GM12878 (cell line): ENCODE data around the gene AMOTL1. TPM values are rescaled to one million over a fixed set of nuclear protein-coding genes. Genes with fewer than 3 reads are reported as not detected.

Experiments
- ATAC-seq: fragments of 200-7000 bp; cut with Tn5 transposase; 3 replicates; pipeline ENCODE4 v1.9.1; 2020; ENCODE audit warnings: mild to moderate bottlenecking, moderate library complexity
- BruUV-seq: library from RNA; stranded (reverse); fragments of 400-500 nt; replicated peaks from 2 replicates; lab custom pipeline; 2021; lab: Mats Ljungman, UMichigan
- CTCF ChIA-PET: fragments of 300-600 bp; sonication (Branson Sonifier 250); formaldehyde crosslinking; extraction: SDS; loops from one replicate; lab custom pipeline; 2021; ENCODE audit warnings: inconsistent platforms; lab: Yijun Ruan, JAX
- POLR2A ChIA-PET: fragments of 350-600 bp; formaldehyde crosslinking; extraction: SDS; loops from one replicate; lab custom pipeline; 2021; ENCODE audit warnings: inconsistent platforms; lab: Charles Lee
- RAD21 ChIA-PET: fragments of 300-600 bp; sonication (Branson Sonifier 250); formaldehyde crosslinking; loops from one replicate; lab custom pipeline; 2023; ENCODE audit warnings: antibody characterized with exemption; ENCODE audit not compliant: unreplicated experiment; lab: Charles Lee
- SMC1A ChIA-PET: fragments of 300-600 bp; sonication (Branson Sonifier 250); formaldehyde crosslinking; loops from one replicate; lab custom pipeline; 2023; ENCODE audit not compliant: unreplicated experiment, uncharacterized antibody; lab: Charles Lee
- DNase-seq: peaks from one replicate; pipeline ENCODE4 v3.0.0-alpha.2; 2011; ENCODE audit warnings: low read depth, low spot score
- FAIRE-seq: peaks from 3 replicates; lab custom pipeline; 2011; peaks lifted over from hg19 to GRCh38; lab: Jason Lieb, UNC
- H2AFZ ChIP-seq: 2 replicates; pipeline ENCODE4 v1.6.0; 2011; ENCODE audit warnings: low read depth, low read length, control low read depth; ENCODE audit not compliant: control insufficient read depth
- H3K27ac ChIP-seq: 2 replicates; pipeline ENCODE4 v1.5.1; 2011; ENCODE audit warnings: control low read depth; ENCODE audit not compliant: control insufficient read depth, insufficient read depth
- H3K27me3 ChIP-seq, 2 experiments: replicated peaks in 1 of 2; 2 replicates each; pipeline versions ENCODE4 v1.6.0 to v1.6.1; 2011; ENCODE audit warnings: low read length in 1 of 2; ENCODE audit not compliant: control insufficient read depth in 2 of 2, insufficient read depth in 2 of 2
- H3K36me3 ChIP-seq, 2 experiments: 2 replicates each; pipeline ENCODE4 v1.5.1; 2011; ENCODE audit warnings: low read length in 1 of 2; ENCODE audit not compliant: control insufficient read depth in 2 of 2, insufficient read depth in 2 of 2
- H3K4me1 ChIP-seq: 2 replicates; pipeline ENCODE4 v1.6.1; 2011; ENCODE audit warnings: mild to moderate bottlenecking, low read length, moderate library complexity, mixed read lengths; ENCODE audit not compliant: control insufficient read depth, insufficient read depth
- H3K4me2 ChIP-seq: 2 replicates; pipeline ENCODE4 v1.6.0; 2011; ENCODE audit warnings: control low read depth; ENCODE audit not compliant: control insufficient read depth, insufficient read depth
- H3K4me3 ChIP-seq: fragments of 200-600 bp; sonication (generic); 2 replicates; pipeline ENCODE4 v1.5.1; 2016
- H3K79me2 ChIP-seq: 2 replicates; pipeline ENCODE4 v1.6.0; 2011; ENCODE audit warnings: low read length; ENCODE audit not compliant: control insufficient read depth, insufficient read depth
- H3K9ac ChIP-seq: 2 replicates; pipeline ENCODE4 v1.8.0; 2011; ENCODE audit warnings: low read length, control low read depth, mixed read lengths; ENCODE audit not compliant: control insufficient read depth, insufficient read depth
- H3K9me3 ChIP-seq: replicated peaks from 3 replicates; pipeline ENCODE4 v1.5.1; 2011; ENCODE audit warnings: mild to moderate bottlenecking, low read length; ENCODE audit not compliant: control insufficient read depth, insufficient read depth
- H4K20me1 ChIP-seq: 2 replicates; pipeline ENCODE4 v1.6.0; 2011; ENCODE audit not compliant: control insufficient read depth, insufficient read depth
- BRCA1 ChIP-seq: IDR thresholded peaks from 2 replicates; pipeline ENCODE4 v1.6.1; 2011; ENCODE audit warnings: low read depth, low read length, improper control_type of control experiment
- CEBPB ChIP-seq, 2 experiments: fragments of 150-350 bp in 1 of 2; IDR thresholded peaks; 2 replicates each; pipeline ENCODE4 v1.6.1; 2012 to 2014; ENCODE audit warnings: low read depth in 2 of 2, low read length in 2 of 2, borderline replicate concordance in 1 of 2, inconsistent platforms in 1 of 2
- CHD1 ChIP-seq: IDR thresholded peaks from 2 replicates; pipeline ENCODE4 v1.6.1; 2012; ENCODE audit warnings: low read depth, low read length, improper control_type of control experiment
- E2F8 ChIP-seq: fragments of 450-650 bp; IDR thresholded peaks from 2 replicates; pipeline ENCODE4 v1.6.1; 2018; ENCODE audit warnings: mild to moderate bottlenecking, low read depth, moderate library complexity; ENCODE audit not compliant: partially characterized antibody
- EP300 ChIP-seq, 2 experiments: fragments of 150-350 bp in 1 of 2; IDR thresholded peaks; 2 replicates each; pipeline ENCODE4 v1.6.1; 2011 to 2012; ENCODE audit warnings: low read depth in 2 of 2, low read length in 2 of 2, borderline replicate concordance in 1 of 2, improper control_type of control experiment in 1 of 2, inconsistent platforms in 1 of 2; ENCODE audit not compliant: control insufficient read depth in 1 of 2
- IRF4 ChIP-seq: IDR thresholded peaks from 2 replicates; pipeline ENCODE4 v1.6.1; 2011; ENCODE audit warnings: low read depth, low read length
- JUND ChIP-seq: IDR thresholded peaks from 2 replicates; pipeline ENCODE4 v1.6.1; 2012; ENCODE audit warnings: low read depth, mild to moderate bottlenecking, low read length, improper control_type of control experiment, moderate library complexity
- MEF2A ChIP-seq: IDR thresholded peaks from 2 replicates; pipeline ENCODE4 v1.6.1; 2011; ENCODE audit warnings: low read depth, mild to moderate bottlenecking, low read length, moderate library complexity; ENCODE audit not compliant: insufficient read depth
- MTA2 ChIP-seq: fragments of 450-650 bp; IDR thresholded peaks from 2 replicates; pipeline ENCODE4 v1.6.1; 2016; ENCODE audit warnings: low read depth, mild to moderate bottlenecking, moderate library complexity
- MTA3 ChIP-seq: IDR thresholded peaks from 2 replicates; pipeline ENCODE4 v1.6.1; 2012; ENCODE audit warnings: low read length, inconsistent platforms, borderline replicate concordance
- NFXL1 ChIP-seq: fragments of 450-650 bp; IDR thresholded peaks from 2 replicates; pipeline ENCODE4 v1.6.1; 2017; ENCODE audit warnings: antibody characterized with exemption, mild to moderate bottlenecking, borderline replicate concordance
- NFYA ChIP-seq: IDR thresholded peaks from 2 replicates; pipeline ENCODE4 v1.6.1; 2011; ENCODE audit warnings: low read depth, mild to moderate bottlenecking, low read length, improper control_type of control experiment, borderline replicate concordance
- NRF1 ChIP-seq: conservative IDR thresholded peaks from 2 replicates; pipeline ENCODE4 v1.6.1; 2011; ENCODE audit warnings: mild to moderate bottlenecking, low read depth, low read length, improper control_type of control experiment
- POLR2AphosphoS5 ChIP-seq: IDR thresholded peaks from 2 replicates; pipeline ENCODE4 v1.6.1; 2011; ENCODE audit warnings: mild to moderate bottlenecking, low read length, inconsistent platforms
- SMC3 ChIP-seq: IDR thresholded peaks from 2 replicates; pipeline ENCODE4 v1.6.1; 2011; ENCODE audit warnings: low read length, improper control_type of control experiment, borderline replicate concordance
- YBX1 ChIP-seq: fragments of 450-650 bp; IDR thresholded peaks from 2 replicates; pipeline ENCODE4 v1.6.1; 2016; ENCODE audit warnings: antibody characterized with exemption
- WGBS: methylation state at CpG from one replicate; pipeline ENCODE4 v1.1.6; 2016; ENCODE audit warnings: low lambda C conversion rate; ENCODE audit not compliant: insufficient replicate concordance, insufficient coverage; ENCODE audit errors: missing lambda C conversion rate; 5-methylcytosine and 5-hydroxymethylcytosine counted together
- in situ Hi-C: fragments of 300-500 bp; cut with MboI; formaldehyde crosslinking; loops from 9 replicates; pipeline ENCODE4 v1.14.3; 2018; ENCODE audit warnings: mixed read lengths
- intact Hi-C: fragments of 100-400 bp; cut with micrococcal nuclease; formaldehyde crosslinking; loops from one replicate; pipeline ENCODE4 v1.14.2; 2022; ENCODE audit not compliant: unreplicated experiment
- polyA plus RNA-seq, 11 experiments: library from polyadenylated mRNA; depleted of rRNA in 4 of 11; unstranded in 6 of 11; stranded (reverse) in 5 of 11; fragments of >200 nt; fragmentation: Nextera tagmentation in 4 of 11; fragmentation: Illumina TruSeq in 1 of 11; extraction: Ambion mirVana in 4 of 11; extraction: Trizol in 1 of 11; gene quantifications; 1 replicate in 1 of 11; 2 replicates in 10 of 11; pipeline versions ENCODE4 v1.2.1 to v1.2.3, GENCODE V29; 2011 to 2016; ENCODE audit warnings: inconsistent platforms in 2 of 11, missing spikeins in 2 of 11, low read depth in 1 of 11
- total RNA-seq, 4 experiments: library from RNA; depleted of rRNA in 3 of 4; stranded (reverse); fragments of >200 nt in 3 of 4; fragmentation: Illumina TruSeq in 1 of 4; extraction: Trizol in 1 of 4; gene quantifications; 2 replicates each; pipeline versions ENCODE4 v1.2.1 to v1.2.3, GENCODE V29; 2013 to 2021

AMOTL1 gene
- total and polyA plus RNA-seq, 10 of the 15 experiments (the other 5 are each of a cell fraction or from before 2014, with no cell fraction given), result under 0.01 to 0.41 (median 0.01) TPM; not detected in 7

GRCh38 chr11:94815705-94816344 lies 47.7 kb downstream of the AMOTL1 start:
- in situ Hi-C loops, result no loop called here
- Histone ChIP-seq H3K4me3 (no peak overlapping the region), H3K9ac (no peak overlapping the region), H3K36me3 (no peaks in the 10 kb centered on the region), H2AFZ (no peak overlapping the region), H3K4me2 (no peak overlapping the region), H3K4me1 (no peaks in the 10 kb centered on the region), H3K79me2 (no peaks in the 10 kb centered on the region), H3K9me3 (no peaks in the 10 kb centered on the region), H3K27ac (no peak overlapping the region), H4K20me1 (no peaks in the 10 kb centered on the region), H3K27me3 (no peaks in the 10 kb centered on the region; a peak in 1 of 4 replicates)
- CTCF ChIA-PET, result no interaction called here
- POLR2A ChIA-PET, result no interaction called here
- FAIRE-seq (no peak), DNase-seq (no peak), ATAC-seq (no peak)
- WGBS, result 56% methylated on average over 4 of the region's 4 CpGs
- TF ChIP-seq IRF4, result no peak
- TF ChIP-seq BRCA1, result no peak
- TF ChIP-seq NFXL1, result no peak
- no peak for TF ChIP-seq CEBPB (IDR thresholded peaks at IDR 0.05; ENCODE audit: borderline replicate concordance in 1 of 2, low read depth in 2 of 2, low read length in 2 of 2)
- TF ChIP-seq MTA3, result no peak
- BruUV-seq, result no TSS peak
- intact Hi-C loops, result no loop called here
- RAD21 ChIA-PET, result no interaction called here
- SMC1A ChIA-PET, result no interaction called here

- no peak overlapping the region for H2AFZ ChIP-seq
- ChIA-PET CTCF (interaction anchor here (0.6 kb wide), 1 partner anchor 78 kb away, joined by 3 read pairs; no protein-coding TSS in a partner anchor), RAD21 (no interaction called here), POLR2A (interaction anchor here (0.5 kb wide), 1 partner anchor 1616 kb away, joined by 8 read pairs; no protein-coding TSS in a partner anchor), SMC1A (no interaction called here)
- H3K27ac ChIP-seq, result no peak overlapping the region
- WGBS, result 64% methylated on average over 7 of the region's 7 CpGs
- no peaks in the 10 kb centered on the region for H3K79me2 ChIP-seq
- H3K9ac ChIP-seq, result no peak overlapping the region
- DNase-seq, result no peak
- in situ Hi-C loops, result no loop called here
- H3K27me3 ChIP-seq, result no peaks in the 10 kb centered on the region; a peak in 1 of 4 replicates
- no peaks in the 10 kb centered on the region for H4K20me1 ChIP-seq
- no peak for FAIRE-seq
- ATAC-seq, result no peak
- BruUV-seq, result no TSS peak
- H3K4me1 ChIP-seq, result no peaks in the 10 kb centered on the region
- H3K4me3 ChIP-seq, result no peak overlapping the region
- H3K9me3 ChIP-seq, result no peaks in the 10 kb centered on the region
- H3K36me3 ChIP-seq, result no peaks in the 10 kb centered on the region
- intact Hi-C loops, result no loop called here
- no peak overlapping the region for H3K4me2 ChIP-seq
- TF ChIP-seq NFYA (no peak), CHD1 (no peak), MTA2 (no peak), POLR2AphosphoS5 (no peak), YBX1 (no peak), NRF1 (no peak), MEF2A (no peak), E2F8 (no peak), EP300 (IDR thresholded peaks at IDR 0.05; ENCODE audit: borderline replicate concordance in 1 of 2, control insufficient read depth in 1 of 2, low read depth in 2 of 2, low read length in 2 of 2) (no peak), SMC3 (no peak), JUND (no peak)
These were observed 52.3 kb downstream of the AMOTL1 start for GRCh38 chr11:94820480-94820879.
